NCI-H446 (cell line): Measurements from ENCODE around the gene NLRC4.
"Not testable (repeated sequence)": the region's sequence is repeated elsewhere in the genome, so short reads cannot be mapped to it uniquely, and the experiment has no call there.

Experiments
- DNase-seq, 2 experiments: peaks; one replicate each; lab custom pipeline; 2025; lab: John Stamatoyannopoulos, UW

Gene NLRC4

GRCh38 chr2:32248299-32248698 is 16.4 kb downstream of the NLRC4 start:
- DNase-seq = no peak

DNA sequence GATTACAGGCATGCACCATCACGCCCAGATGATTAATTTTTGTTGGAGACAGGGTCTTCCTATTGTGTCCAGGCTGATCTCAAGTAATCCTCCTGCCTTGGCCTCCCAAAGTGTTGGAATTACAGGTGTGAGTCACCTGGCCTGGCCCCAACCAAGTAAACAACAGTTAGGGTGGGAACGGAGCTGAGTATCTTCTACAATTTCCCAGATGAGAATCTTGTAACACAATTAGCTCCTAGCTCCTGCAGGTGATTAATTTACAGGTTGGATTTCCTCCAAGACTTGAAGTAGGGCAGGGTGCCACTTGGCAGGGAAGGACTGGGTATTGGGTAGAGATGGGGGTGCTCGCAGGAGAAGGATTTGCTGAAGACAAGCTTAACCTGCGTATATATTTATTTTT is 17.8 kb downstream of the NLRC4 start:
- DNase-seq = no peak

GRCh38 chr2:32242331-32242730 is 22.4 kb downstream of the NLRC4 start:
- no peak for DNase-seq

- no peak for DNase-seq
Measured at GRCh38 chr2:32237996-32238395, 26.7 kb downstream of the NLRC4 start.

DNA sequence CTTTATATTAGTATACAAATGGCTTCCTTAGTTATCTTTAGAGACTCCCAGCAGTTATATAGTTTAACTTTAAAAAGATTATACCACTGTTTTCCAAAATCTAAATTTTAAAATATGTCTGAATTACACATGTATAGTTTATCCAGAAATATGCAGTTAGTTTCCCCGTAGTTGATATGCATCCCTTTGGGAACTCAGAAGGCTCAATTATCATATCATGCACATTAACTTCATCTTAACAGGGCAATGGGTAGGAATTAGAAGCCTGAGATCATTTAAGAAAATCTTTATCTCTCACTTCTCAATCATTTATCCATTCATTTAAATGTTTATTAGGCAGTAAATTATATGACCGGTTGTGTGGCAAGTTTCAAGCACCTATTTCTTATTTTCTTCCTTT is 27.2 kb downstream of the NLRC4 start:
- DNase-seq = no peak

DNA sequence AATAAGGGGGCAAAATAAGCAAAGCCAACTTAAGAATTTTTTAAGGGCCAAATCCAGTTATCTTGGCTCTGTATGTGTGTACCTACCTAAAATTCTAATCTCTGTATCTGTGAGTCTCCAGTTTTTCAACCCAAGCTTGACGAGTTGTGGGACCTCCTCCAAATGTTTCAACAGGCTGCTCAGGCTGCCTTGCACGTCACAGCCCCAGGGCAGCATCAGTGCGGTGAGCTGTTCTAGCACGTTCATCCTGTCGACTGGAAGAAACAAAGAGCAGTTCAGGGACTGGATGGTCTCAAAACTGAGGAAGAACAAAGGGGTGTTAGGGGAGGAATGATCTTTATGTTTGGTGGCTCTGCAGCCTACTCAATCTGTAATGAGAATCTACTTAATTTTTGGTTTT is 29.4 kb downstream of the NLRC4 start:
- no peak for DNase-seq

DNA sequence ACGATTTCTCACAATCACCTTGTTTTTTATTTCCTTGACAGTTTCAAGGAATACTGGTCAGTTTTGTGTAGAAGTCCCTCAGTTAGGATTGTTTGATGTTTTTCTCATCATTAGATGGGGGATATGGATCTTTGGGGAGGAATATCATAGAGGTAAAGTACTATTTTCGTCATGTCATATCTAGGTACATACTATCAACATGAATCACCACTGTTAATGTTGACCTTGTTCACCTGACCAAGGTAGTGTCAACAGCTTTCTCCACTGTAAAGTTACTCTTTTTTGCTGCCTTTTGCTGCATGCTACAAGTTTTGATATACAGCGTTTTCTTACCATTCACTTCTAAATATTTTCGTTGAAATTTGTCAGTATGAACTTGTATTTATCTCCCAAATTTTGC is 32.7 kb downstream of the NLRC4 start:
- DNase-seq = no peak

- DNase-seq = no peak
Measured at GRCh38 chr2:32229635-32230034, 35.1 kb downstream of the NLRC4 start.

DNA sequence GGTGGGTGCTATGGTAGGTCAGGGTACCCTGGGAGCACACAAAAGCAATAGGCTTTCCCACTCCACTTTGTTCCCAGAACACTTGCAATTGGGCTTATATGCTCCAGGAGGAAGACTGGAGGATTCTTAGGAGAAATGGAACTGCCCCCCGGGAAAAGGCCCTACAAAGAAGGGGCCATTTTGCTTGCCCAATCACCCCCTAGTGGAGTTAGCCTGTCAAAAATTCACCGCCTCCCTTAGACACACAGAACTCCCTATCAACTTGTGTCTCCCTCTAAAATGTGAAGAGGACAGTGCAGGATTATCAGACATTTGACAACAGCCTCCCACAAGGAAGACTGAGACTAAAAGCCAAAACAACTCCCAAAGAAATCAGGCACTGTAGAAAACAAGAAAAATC is 36.5 kb downstream of the NLRC4 start:
- DNase-seq = no peak

GRCh38 chr2:32227492-32227891 is 37.2 kb downstream of the NLRC4 start:
- no peak for DNase-seq

DNA sequence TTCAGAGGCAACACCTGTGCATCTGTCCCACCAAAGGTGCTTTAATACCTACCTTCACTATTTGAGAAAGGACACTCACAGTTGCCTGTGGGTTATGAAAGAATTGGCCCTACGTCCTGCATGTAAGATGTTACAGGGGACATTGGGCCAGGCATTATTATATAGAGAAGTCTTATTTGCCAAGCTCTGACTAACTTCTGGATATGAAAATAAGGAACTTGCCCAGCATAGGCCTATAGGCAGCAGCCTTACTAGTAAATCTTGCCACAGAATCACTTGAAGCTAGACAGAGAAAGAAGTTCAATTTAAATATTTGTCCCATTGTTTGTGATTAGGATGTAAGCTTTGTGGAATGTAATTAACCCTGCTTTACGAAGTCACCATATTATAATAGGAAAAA is 41.7 kb downstream of the NLRC4 start:
- DNase-seq = no peak

GRCh38 chr2:32220445-32220844 is 44.2 kb downstream of the NLRC4 start:
- no peak for DNase-seq

- no peak for DNase-seq
Measured at GRCh38 chr2:32212295-32212694, 52.4 kb downstream of the NLRC4 start.

- no peak for DNase-seq
Measured at GRCh38 chr2:32210767-32211408, 53.8 kb downstream of the NLRC4 start.

GRCh38 chr2:32203428-32203827 is 61.3 kb downstream of the NLRC4 start:
- DNase-seq = not testable (repeated sequence)

DNA sequence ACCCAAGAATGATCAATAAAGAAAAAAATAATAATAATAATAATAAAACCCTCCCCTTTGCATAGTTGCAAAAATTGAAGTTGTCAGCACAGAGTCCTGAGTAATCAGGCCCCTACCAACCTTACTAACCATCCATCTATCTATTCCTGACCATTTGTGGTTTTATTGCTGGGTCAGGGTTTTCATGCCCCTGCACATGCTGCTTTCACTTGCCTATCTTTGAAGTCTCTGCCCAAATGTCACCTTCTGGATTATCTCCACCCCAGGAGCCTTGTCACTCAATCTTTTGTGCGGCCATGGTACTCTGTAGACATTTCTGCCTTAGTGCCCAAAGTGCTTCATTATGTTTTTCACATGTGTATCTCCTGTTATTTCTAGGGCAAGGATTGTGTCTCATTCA is 63.9 kb downstream of the NLRC4 start:
- no peak for DNase-seq

- DNase-seq = no peak
Measured at GRCh38 chr2:32192418-32192817, 72.3 kb downstream of the NLRC4 start.

DNA sequence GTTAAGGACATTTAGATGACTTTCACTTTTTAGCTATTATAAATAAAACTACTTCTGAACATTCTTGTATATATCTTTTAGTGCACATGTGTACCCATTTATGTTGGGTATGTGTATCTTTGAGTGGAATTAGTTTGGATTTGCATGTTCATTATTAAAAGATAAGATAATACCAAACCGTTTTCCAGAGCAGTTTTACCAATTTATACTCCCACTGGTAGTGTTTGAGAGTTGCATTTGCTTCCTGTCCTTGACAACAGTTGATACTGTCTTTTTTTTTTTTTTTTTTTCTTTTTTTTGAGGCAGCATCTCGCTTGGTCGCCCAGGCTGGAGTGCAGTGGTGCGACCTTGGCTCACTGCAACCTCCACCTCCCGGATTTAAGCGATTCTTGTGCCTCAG is 75.7 kb downstream of the NLRC4 start:
- no peak for DNase-seq

DNA sequence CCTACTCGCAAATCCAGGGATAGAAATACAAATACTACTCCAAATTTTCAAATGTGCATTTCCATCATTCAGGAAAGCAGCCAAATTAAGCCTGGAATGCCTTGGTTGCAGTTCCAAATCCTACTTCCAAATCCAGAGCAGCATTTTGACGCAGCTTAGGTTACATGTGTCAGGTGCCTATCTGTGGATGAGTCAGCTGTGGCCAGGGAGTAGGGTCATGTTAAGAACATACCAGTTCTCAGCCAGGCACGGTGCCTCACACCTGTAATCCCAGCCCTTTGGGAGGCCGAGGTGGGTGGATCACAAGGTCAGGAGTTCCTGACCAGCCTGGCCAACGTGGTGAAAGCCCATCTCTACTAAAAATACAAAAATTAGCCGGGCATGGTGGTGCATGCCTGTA is 82.0 kb downstream of the NLRC4 start:
- DNase-seq = no peak
